ENCODE results near the gene HOXB6. TPM values are rescaled to one million over a fixed set of nuclear protein-coding genes. Genes with fewer than 3 reads are reported as not detected.

The HOXB6 gene
- total and polyA plus RNA-seq, 9 donors: 0.25 to 10.3 (median 1.2) TPM

DNA sequence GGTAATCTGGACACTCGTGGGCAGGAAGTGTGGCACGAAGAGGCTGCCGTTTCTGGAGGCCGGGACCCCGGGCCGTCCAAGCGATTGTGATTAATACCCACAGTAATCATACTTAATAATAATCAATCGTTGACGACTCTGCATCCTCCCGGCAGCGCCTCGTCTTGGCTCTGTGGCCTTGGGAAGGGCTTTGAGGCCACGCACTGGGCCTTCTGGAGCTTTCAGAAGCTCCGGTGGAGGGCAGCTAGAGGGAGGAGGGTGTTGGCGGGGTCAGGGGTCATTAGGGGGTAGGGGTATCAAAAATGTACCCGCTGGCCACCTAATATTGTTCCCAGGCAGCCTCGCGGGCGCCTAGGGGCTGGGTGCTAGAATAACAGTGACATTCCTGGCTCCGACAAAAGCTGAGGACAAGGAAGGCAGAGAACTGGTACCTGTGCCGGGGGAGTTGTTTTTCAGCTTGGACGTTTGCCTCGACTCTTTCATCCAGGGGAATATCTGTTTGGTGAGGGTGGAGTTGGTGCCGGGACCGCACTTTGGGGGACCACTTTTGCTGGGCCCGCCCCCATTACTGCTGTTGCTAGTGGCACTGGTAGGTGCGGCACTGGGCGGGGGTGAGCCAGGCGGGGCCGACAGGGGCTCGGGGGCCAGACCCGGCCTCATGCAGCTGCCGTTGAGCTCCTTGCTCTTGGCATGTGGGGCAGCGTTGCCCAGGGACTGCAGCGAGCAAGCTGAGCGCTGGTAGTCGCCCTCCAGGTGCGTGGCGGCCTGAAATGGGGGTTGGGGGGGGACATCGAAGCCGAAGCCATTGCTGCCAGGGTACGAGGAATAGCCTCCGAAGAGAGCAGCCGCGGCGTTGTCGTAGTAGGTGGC lies 53.0 kb downstream of the HOXB6 start:
- no peak for DNase-seq
- no peaks in the 10 kb centered on the region for H3K36me3 ChIP-seq
- no peak overlapping the region for H3K27ac ChIP-seq
- intact Hi-C loops (cut with DNase I): no loop called here
- H3K27me3 ChIP-seq: peaks cover 3% of the 10 kb centered on the region
- peaks cover 0 to 4% of the 10 kb centered on the region in 2 donors for H3K9me3 ChIP-seq
- TF ChIP-seq POLR2A (IDR thresholded peaks at IDR 0.05): no peak
- TF ChIP-seq, protein P1, sequence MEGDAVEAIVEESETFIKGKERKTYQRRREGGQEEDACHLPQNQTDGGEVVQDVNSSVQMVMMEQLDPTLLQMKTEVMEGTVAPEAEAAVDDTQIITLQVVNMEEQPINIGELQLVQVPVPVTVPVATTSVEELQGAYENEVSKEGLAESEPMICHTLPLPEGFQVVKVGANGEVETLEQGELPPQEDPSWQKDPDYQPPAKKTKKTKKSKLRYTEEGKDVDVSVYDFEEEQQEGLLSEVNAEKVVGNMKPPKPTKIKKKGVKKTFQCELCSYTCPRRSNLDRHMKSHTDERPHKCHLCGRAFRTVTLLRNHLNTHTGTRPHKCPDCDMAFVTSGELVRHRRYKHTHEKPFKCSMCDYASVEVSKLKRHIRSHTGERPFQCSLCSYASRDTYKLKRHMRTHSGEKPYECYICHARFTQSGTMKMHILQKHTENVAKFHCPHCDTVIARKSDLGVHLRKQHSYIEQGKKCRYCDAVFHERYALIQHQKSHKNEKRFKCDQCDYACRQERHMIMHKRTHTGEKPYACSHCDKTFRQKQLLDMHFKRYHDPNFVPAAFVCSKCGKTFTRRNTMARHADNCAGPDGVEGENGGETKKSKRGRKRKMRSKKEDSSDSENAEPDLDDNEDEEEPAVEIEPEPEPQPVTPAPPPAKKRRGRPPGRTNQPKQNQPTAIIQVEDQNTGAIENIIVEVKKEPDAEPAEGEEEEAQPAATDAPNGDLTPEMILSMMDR (IDR thresholded peaks at IDR 0.05): no peak
- TF ChIP-seq EP300 (IDR thresholded peaks at IDR 0.05): no peak
- 31 to 63% (median 36%) methylated on average over 47 of the region's 47 CpGs for WGBS, 3 donors
- no peaks in the 10 kb centered on the region for H3K4me1 ChIP-seq (ENCODE audit: insufficient read depth)
- H3K4me3 ChIP-seq: no peak overlapping the region

DNA sequence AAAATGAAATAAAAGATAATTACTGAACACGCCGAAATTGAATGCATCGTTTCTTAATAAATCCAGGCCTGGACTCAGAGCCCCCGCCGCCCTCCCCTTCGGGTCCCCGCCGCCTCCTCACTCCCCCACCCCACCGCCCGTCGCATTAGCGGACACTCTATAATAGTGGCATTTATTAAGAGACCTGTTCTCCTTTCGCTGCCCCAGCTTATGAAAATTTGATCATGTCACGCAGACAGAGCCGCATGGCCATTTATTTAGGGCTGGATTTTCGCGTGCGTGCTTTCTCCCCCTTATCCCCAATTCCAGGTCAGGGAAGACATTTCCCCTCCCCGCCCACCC lies 53.6 kb downstream of the HOXB6 start:
- 22 to 51% (median 24%) methylated on average over 19 of the region's 19 CpGs for WGBS, 3 donors
- H3K4me1 ChIP-seq (ENCODE audit: insufficient read depth): no peaks in the 10 kb centered on the region
- no peaks in the 10 kb centered on the region for H3K36me3 ChIP-seq
- intact Hi-C loops (cut with DNase I): no loop called here
- H3K4me3 ChIP-seq: no peak overlapping the region
- peaks cover 3% of the 10 kb centered on the region for H3K27me3 ChIP-seq
- TF ChIP-seq, protein P1 (IDR thresholded peaks at IDR 0.05): no peak
- no peak for TF ChIP-seq POLR2A (IDR thresholded peaks at IDR 0.05)
- H3K27ac ChIP-seq: no peak overlapping the region
- peaks cover 0 to 4% of the 10 kb centered on the region in 2 donors for H3K9me3 ChIP-seq
- no peak for DNase-seq

DNA sequence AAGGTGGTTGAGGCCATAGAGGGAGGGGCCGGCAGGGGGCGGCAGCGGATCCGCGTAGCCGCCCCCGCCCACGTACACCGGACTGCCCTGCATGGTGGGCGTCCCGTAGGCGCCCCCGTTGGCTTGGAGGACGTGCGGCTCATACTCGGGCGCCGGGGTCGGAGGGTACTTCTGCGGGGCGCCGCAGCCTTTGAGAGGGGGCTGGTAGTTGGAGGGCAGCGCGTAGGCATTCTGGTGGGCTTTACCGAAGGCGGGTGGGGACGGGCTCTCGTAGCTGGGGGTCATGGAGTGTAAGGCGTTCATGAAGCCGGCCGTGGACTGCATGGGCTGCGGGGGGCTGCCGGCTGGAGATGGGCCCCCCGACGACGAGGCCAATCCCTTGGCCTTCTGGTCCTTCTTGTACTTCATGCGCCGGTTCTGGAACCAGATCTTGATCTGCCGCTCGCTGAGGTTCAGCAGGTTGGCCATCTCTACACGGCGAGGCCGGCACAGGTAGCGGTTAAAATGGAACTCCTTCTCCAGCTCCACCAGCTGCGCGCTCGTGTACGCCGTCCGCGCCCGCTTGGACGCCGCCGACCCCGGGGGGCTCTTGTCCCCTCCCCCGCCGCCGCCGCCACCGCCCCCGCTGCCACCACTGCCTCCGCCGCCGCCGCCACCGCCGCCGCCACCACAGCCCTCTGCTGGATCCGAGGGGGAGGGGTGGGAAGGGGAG lies 54.1 kb downstream of the HOXB6 start:
- TF ChIP-seq, protein P1 (IDR thresholded peaks at IDR 0.05): no peak
- TF ChIP-seq POLR2A (IDR thresholded peaks at IDR 0.05) (no peak), EP300 (IDR thresholded peaks at IDR 0.05) (no peak)
- H3K27ac ChIP-seq: no peak overlapping the region
- H3K4me1 ChIP-seq (ENCODE audit: insufficient read depth): no peaks in the 10 kb centered on the region
- H3K27me3 ChIP-seq: peaks cover 3% of the 10 kb centered on the region
- no peak for DNase-seq
- intact Hi-C loops (cut with DNase I): no loop called here
- H3K36me3 ChIP-seq: no peaks in the 10 kb centered on the region
- peaks cover 0 to 4% of the 10 kb centered on the region in 2 donors for H3K9me3 ChIP-seq
- 6 to 36% (median 11%) methylated on average over 66 to 70 of the region's 70 CpGs for WGBS, 3 donors
- no peak overlapping the region for H3K4me3 ChIP-seq

DNA sequence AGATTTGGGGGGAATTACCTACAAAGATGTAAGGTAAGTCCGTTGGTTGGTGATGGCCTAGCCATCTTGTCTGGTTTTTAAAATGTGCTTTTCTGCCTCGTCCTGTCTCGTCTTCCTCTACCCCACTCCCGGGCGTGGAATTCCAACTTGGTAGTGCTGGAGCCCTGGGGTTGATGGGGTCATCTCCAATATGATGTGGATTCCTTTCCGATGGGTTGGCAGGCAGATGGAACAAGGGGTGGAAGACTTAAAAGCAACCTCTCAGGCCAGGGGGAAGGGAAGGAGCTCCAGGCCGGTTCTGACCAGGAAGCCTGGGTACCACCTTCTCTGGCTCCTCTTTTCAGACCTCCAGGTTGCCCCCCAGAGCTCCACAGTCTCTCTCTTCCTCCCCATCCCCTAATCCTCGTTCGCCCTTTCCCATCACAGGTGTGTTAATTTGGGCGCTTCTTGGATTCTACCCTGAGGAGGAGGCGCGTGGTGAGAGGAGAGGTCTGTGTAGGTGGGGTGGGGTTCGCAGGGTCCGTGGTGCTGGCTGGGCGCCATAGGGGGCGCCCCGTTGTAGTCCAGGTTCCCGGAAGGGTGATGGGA lies 54.8 kb downstream of the HOXB6 start:
- Histone ChIP-seq H3K4me3 (no peak overlapping the region), H3K9me3 (peaks cover 0 to 4% of the 10 kb centered on the region in 2 donors), H3K4me1 (ENCODE audit: insufficient read depth) (no peaks in the 10 kb centered on the region), H3K36me3 (no peaks in the 10 kb centered on the region), H3K27me3 (peaks cover 3% of the 10 kb centered on the region), H3K27ac (no peak overlapping the region)
- DNase-seq: no peak
- intact Hi-C loops (cut with DNase I): loop anchor here in 1 of 4 donors (5.0 kb wide), 1 partner anchor 1602 kb away; the partner anchor contains the start of gene PPP1R9B
- TF ChIP-seq EP300 (IDR thresholded peaks at IDR 0.05) (no peak), POLR2A (IDR thresholded peaks at IDR 0.05) (no peak)
- TF ChIP-seq, protein P1 (IDR thresholded peaks at IDR 0.05): no peak
- 51 to 65% (median 52%) methylated on average over 18 of the region's 18 CpGs for WGBS, 3 donors

Measured in ovary (tissue), 9 donors.